Measurements from ENCODE around the gene TAP2.

TAP2 gene

GRCh38 chr6:32835167-32835893 lies 3.2 kb downstream of the TAP2 start:
- no peak overlapping the region for H3K4me3 ChIP-seq (ENCODE audit: low read length)
- H3K27ac ChIP-seq (ENCODE audit: low read length): no peak overlapping the region
- DNase-seq (ENCODE audit: low read depth, low spot score): no peak
- H3K27me3 ChIP-seq (ENCODE audit: control insufficient read depth, insufficient read depth, low read length): no peaks in the 10 kb centered on the region
- H3K36me3 ChIP-seq (ENCODE audit: control insufficient read depth, insufficient read depth, low read length): no peaks in the 10 kb centered on the region
- no peaks in the 10 kb centered on the region for H3K4me1 ChIP-seq (ENCODE audit: control insufficient read depth, insufficient read depth, low read length)
- no peaks in the 10 kb centered on the region for H3K9me3 ChIP-seq (ENCODE audit: control insufficient read depth, insufficient read depth, low read length)
- WGBS (ENCODE audit: insufficient coverage, insufficient read length): no CpG with 5 or more reads among the region's 16 CpGs

DNA sequence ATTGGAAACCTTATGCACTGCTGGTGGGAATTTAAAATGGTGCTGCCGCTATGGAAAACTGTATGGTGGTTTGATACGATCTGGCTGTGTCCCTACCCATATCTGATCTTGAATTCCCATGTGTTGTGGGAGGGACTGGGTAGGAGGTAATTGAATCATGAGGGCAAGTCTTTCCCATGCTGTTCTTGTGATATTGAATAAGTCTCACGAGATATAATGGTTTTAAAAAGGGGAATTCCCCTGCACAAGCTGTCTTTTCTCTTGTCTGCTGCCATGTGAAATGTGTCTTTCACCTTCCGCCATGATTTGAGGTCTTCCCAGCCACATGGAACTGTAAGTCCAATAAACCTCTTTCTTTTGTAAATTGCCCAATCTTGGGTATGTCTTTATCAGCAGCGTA lies 4.9 kb downstream of the TAP2 start:
- no CpG with 5 or more reads among the region's 5 CpGs for WGBS (ENCODE audit: insufficient coverage, insufficient read length)
- H3K36me3 ChIP-seq (ENCODE audit: control insufficient read depth, insufficient read depth, low read length): peaks cover 4% of the 10 kb centered on the region; the same call in 1 of the 2 replicates

DNA sequence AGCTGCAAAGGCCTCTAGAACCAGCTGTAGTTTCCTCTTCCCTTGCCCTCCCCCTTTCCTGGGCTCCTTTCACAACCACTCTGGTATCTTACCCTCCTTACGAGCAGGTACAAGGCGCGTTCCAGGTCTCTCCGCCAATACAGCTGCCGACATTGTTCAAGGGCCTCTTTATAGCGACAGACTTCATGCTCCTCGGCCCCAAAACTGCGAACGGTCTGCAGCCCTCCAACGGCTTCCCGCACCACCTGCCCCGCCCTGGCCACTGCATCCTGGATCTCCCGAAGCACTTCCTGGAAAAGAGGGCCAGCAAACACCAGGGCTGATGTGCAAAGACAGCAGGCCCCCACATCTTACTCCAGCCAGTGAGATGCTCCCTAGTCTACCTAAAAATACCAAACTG lies 6.0 kb downstream of the TAP2 start:
- no peak overlapping the region for H3K27ac ChIP-seq (ENCODE audit: low read length)
- no peaks in the 10 kb centered on the region for H3K4me1 ChIP-seq (ENCODE audit: control insufficient read depth, insufficient read depth, low read length)
- no peak overlapping the region for H3K4me3 ChIP-seq (ENCODE audit: low read length)
- WGBS (ENCODE audit: insufficient coverage, insufficient read length): no CpG with 5 or more reads among the region's 13 CpGs
- no peaks in the 10 kb centered on the region for H3K27me3 ChIP-seq (ENCODE audit: control insufficient read depth, insufficient read depth, low read length)
- no peaks in the 10 kb centered on the region for H3K9me3 ChIP-seq (ENCODE audit: control insufficient read depth, insufficient read depth, low read length)
- no peak for DNase-seq (ENCODE audit: low read depth, low spot score)
- H3K36me3 ChIP-seq (ENCODE audit: control insufficient read depth, insufficient read depth, low read length): peaks cover 4% of the 10 kb centered on the region; the same call in 1 of the 2 replicates

More for the DNA sequence above, 4.9 kb downstream of the TAP2 start:
- Histone ChIP-seq H3K4me3 (ENCODE audit: low read length) (no peak overlapping the region), H3K27ac (ENCODE audit: low read length) (no peak overlapping the region), H3K4me1 (ENCODE audit: control insufficient read depth, insufficient read depth, low read length) (no peaks in the 10 kb centered on the region), H3K9me3 (ENCODE audit: control insufficient read depth, insufficient read depth, low read length) (no peaks in the 10 kb centered on the region), H3K27me3 (ENCODE audit: control insufficient read depth, insufficient read depth, low read length) (no peaks in the 10 kb centered on the region)
- no peak for DNase-seq (ENCODE audit: low read depth, low spot score)

GRCh38 chr6:32830936-32831335 lies 7.6 kb downstream of the TAP2 start:
- Histone ChIP-seq H3K9me3 (ENCODE audit: control insufficient read depth, insufficient read depth, low read length) (no peaks in the 10 kb centered on the region), H3K27me3 (ENCODE audit: control insufficient read depth, insufficient read depth, low read length) (no peaks in the 10 kb centered on the region), H3K4me1 (ENCODE audit: control insufficient read depth, insufficient read depth, low read length) (no peaks in the 10 kb centered on the region), H3K4me3 (ENCODE audit: low read length) (no peak overlapping the region), H3K36me3 (ENCODE audit: control insufficient read depth, insufficient read depth, low read length) (peaks cover 4% of the 10 kb centered on the region; the same call in 1 of the 2 replicates), H3K27ac (ENCODE audit: low read length) (no peak overlapping the region)
- WGBS (ENCODE audit: insufficient coverage, insufficient read length): no CpG with 5 or more reads among the region's 5 CpGs
- no peak for DNase-seq (ENCODE audit: low read depth, low spot score)

DNA sequence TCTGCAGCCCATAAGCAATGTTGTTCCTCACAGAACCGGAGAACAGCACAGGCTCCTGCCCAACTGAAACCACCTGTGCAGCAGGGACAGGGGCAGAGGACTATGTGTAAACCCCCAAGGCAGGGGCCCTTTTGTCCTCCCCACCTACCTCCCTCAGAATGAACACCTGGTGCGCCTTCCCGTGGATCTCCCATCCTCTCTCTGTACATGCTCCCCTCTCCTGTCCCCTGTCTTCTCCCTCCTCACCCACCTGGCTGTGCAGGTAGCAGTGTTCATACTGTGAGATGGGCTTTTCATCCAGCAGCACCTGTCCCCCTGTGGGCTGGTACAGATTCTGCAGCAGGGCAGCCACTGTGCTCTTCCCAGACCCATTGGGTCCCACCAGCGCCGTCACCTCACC lies 8.5 kb downstream of the TAP2 start:
- Histone ChIP-seq H3K36me3 (ENCODE audit: control insufficient read depth, insufficient read depth, low read length) (peaks cover 4% of the 10 kb centered on the region; the same call in 1 of the 2 replicates), H3K9me3 (ENCODE audit: control insufficient read depth, insufficient read depth, low read length) (no peaks in the 10 kb centered on the region)
- WGBS (ENCODE audit: insufficient coverage, insufficient read length): no CpG with 5 or more reads among the region's 5 CpGs

GRCh38 chr6:32829495-32829894 lies 9.0 kb downstream of the TAP2 start:
- H3K27me3 ChIP-seq (ENCODE audit: control insufficient read depth, insufficient read depth, low read length): no peaks in the 10 kb centered on the region
- no peaks in the 10 kb centered on the region for H3K4me1 ChIP-seq (ENCODE audit: control insufficient read depth, insufficient read depth, low read length)
- no CpG with 5 or more reads among the region's 7 CpGs for WGBS (ENCODE audit: insufficient coverage, insufficient read length)
- H3K4me3 ChIP-seq (ENCODE audit: low read length): no peak overlapping the region
- peaks cover 4% of the 10 kb centered on the region; the same call in 1 of the 2 replicates for H3K36me3 ChIP-seq (ENCODE audit: control insufficient read depth, insufficient read depth, low read length)
- DNase-seq (ENCODE audit: low read depth, low spot score): no peak
- H3K27ac ChIP-seq (ENCODE audit: low read length): no peak overlapping the region
- no peaks in the 10 kb centered on the region for H3K9me3 ChIP-seq (ENCODE audit: control insufficient read depth, insufficient read depth, low read length)

More for the DNA sequence above, 8.5 kb downstream of the TAP2 start:
- Histone ChIP-seq H3K4me3 (ENCODE audit: low read length) (no peak overlapping the region), H3K27me3 (ENCODE audit: control insufficient read depth, insufficient read depth, low read length) (no peaks in the 10 kb centered on the region), H3K27ac (ENCODE audit: low read length) (no peak overlapping the region), H3K4me1 (ENCODE audit: control insufficient read depth, insufficient read depth, low read length) (no peaks in the 10 kb centered on the region)
- no peak for DNase-seq (ENCODE audit: low read depth, low spot score)

- H3K27ac ChIP-seq (ENCODE audit: low read length): no peak overlapping the region
- no peak overlapping the region for H3K4me3 ChIP-seq (ENCODE audit: low read length)
- DNase-seq (ENCODE audit: low read depth, low spot score): no peak
- no peaks in the 10 kb centered on the region for H3K27me3 ChIP-seq (ENCODE audit: control insufficient read depth, insufficient read depth, low read length)
- peaks cover 4% of the 10 kb centered on the region; the same call in 1 of the 2 replicates for H3K36me3 ChIP-seq (ENCODE audit: control insufficient read depth, insufficient read depth, low read length)
- no peaks in the 10 kb centered on the region for H3K9me3 ChIP-seq (ENCODE audit: control insufficient read depth, insufficient read depth, low read length)
- H3K4me1 ChIP-seq (ENCODE audit: control insufficient read depth, insufficient read depth, low read length): no peaks in the 10 kb centered on the region
- WGBS (ENCODE audit: insufficient coverage, insufficient read length): no CpG with 5 or more reads among the region's 3 CpGs
Observed at GRCh38 chr6:32827025-32827424, 11.5 kb downstream of the TAP2 start.

GRCh38 chr6:32825966-32826365 lies 12.6 kb downstream of the TAP2 start:
- Histone ChIP-seq H3K27me3 (ENCODE audit: control insufficient read depth, insufficient read depth, low read length) (no peaks in the 10 kb centered on the region), H3K4me3 (ENCODE audit: low read length) (no peak overlapping the region), H3K36me3 (ENCODE audit: control insufficient read depth, insufficient read depth, low read length) (peaks cover 4% of the 10 kb centered on the region; the same call in 1 of the 2 replicates), H3K9me3 (ENCODE audit: control insufficient read depth, insufficient read depth, low read length) (no peaks in the 10 kb centered on the region), H3K27ac (ENCODE audit: low read length) (no peak overlapping the region), H3K4me1 (ENCODE audit: control insufficient read depth, insufficient read depth, low read length) (no peaks in the 10 kb centered on the region)
- no CpG with 5 or more reads among the region's 2 CpGs for WGBS (ENCODE audit: insufficient coverage, insufficient read length)
- no peak for DNase-seq (ENCODE audit: low read depth, low spot score)

DNA sequence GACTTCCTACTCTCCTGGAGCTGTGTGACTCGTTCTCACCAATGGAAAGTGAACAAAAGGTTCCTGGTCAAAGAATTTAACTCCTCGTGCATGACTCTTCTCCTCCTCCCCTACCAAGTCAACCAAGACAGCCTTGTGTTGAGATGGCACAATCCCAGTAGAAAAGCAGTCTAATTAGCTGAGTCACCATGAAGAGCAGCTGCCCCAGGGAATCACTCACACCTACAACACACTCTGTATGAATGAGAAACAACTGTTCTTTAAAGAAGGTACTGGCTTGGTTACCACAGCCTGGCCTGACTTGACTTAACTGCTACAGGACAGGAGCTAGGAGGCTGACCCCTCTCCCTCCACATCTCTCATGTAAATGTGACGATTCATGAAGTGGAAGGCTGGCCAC lies 18.8 kb downstream of the TAP2 start:
- no peak for DNase-seq (ENCODE audit: low read depth, low spot score)
- no peaks in the 10 kb centered on the region for H3K9me3 ChIP-seq (ENCODE audit: control insufficient read depth, insufficient read depth, low read length)
- no peak overlapping the region for H3K4me3 ChIP-seq (ENCODE audit: low read length)
- no CpG with 5 or more reads among the region's 3 CpGs for whole genome bisulfite sequencing (ENCODE audit: insufficient coverage, insufficient read length)
- H3K27ac ChIP-seq (ENCODE audit: low read length): no peak overlapping the region
- H3K4me1 ChIP-seq (ENCODE audit: control insufficient read depth, insufficient read depth, low read length): no peaks in the 10 kb centered on the region
- no peaks in the 10 kb centered on the region for H3K36me3 ChIP-seq (ENCODE audit: control insufficient read depth, insufficient read depth, low read length)
- H3K27me3 ChIP-seq (ENCODE audit: control insufficient read depth, insufficient read depth, low read length): no peaks in the 10 kb centered on the region

DNA sequence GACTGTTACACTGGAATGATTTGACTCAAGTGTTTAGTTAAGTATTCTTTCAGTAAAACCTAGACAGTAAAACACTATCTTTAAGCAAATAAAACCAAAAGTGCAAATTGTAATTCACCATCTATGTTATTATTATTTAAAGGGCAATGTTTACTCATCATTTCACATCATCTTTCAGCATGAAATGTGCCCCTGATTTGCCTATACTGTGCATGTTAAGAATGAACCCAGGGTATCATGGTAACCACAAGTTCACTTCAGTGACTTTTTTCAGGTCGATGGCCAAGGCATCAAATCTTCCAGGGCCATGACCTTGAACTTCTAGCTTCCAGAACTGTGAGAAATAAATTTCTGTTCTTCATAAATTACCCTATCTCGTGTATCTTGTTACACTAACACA lies 19.7 kb downstream of the TAP2 start:
- no peak overlapping the region for H3K4me3 ChIP-seq (ENCODE audit: low read length)
- DNase-seq (ENCODE audit: low read depth, low spot score): no peak
- no peaks in the 10 kb centered on the region for H3K4me1 ChIP-seq (ENCODE audit: control insufficient read depth, insufficient read depth, low read length)
- no CpG with 5 or more reads among the region's 2 CpGs for WGBS (ENCODE audit: insufficient coverage, insufficient read length)
- no peak overlapping the region for H3K27ac ChIP-seq (ENCODE audit: low read length)
- no peaks in the 10 kb centered on the region for H3K27me3 ChIP-seq (ENCODE audit: control insufficient read depth, insufficient read depth, low read length)
- H3K36me3 ChIP-seq (ENCODE audit: control insufficient read depth, insufficient read depth, low read length): no peaks in the 10 kb centered on the region
- no peaks in the 10 kb centered on the region for H3K9me3 ChIP-seq (ENCODE audit: control insufficient read depth, insufficient read depth, low read length)

DNA sequence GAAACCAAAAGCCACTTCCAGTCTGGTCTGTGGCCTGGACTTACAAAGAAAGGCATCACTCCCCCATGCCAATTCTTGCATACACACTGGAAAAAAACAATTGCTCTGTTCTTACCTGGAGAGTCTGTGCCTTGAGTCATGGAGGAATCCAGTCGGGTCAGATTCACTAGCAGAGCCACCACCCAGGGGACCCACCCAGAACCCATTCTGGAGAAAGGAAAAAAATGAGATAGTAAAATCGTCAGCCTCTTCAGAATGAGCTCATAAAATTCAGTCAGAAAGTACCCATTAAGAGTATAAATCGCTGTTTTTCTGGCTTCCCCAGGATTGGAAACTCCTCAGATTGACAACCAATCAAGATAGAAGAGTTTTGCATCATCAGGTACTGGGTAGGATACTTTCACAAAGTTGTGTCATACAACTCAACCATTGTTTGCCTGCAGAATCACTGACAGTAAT lies 21.8 kb downstream of the TAP2 start, which contains the start of gene HLA-DOB:
Gene HLA-DOB (minus strand): TSS at position 257 of the 459 bp plus-strand sequence. CDS start 51 bp downstream, at position 206.
- no peak within 1 kb of the TSS for H3K27ac ChIP-seq (ENCODE audit: low read length)
- H3K4me3 ChIP-seq (ENCODE audit: low read length): no peak within 1 kb of the TSS
- no peaks in the 10 kb centered on the region for H3K4me1 ChIP-seq (ENCODE audit: control insufficient read depth, insufficient read depth, low read length)
- no peaks in the 10 kb centered on the region for H3K27me3 ChIP-seq (ENCODE audit: control insufficient read depth, insufficient read depth, low read length)
- H3K36me3 ChIP-seq (ENCODE audit: control insufficient read depth, insufficient read depth, low read length): no peaks in the 10 kb centered on the region
- no peak for DNase-seq (ENCODE audit: low read depth, low spot score)
- H3K9me3 ChIP-seq (ENCODE audit: control insufficient read depth, insufficient read depth, low read length): no peaks in the 10 kb centered on the region
- no CpG with 5 or more reads among the region's 3 CpGs for WGBS (ENCODE audit: insufficient coverage, insufficient read length)

Data from iPS DF 6.9 (cell line).